ENCODE measurements around the gene HCFC1.

DNA sequence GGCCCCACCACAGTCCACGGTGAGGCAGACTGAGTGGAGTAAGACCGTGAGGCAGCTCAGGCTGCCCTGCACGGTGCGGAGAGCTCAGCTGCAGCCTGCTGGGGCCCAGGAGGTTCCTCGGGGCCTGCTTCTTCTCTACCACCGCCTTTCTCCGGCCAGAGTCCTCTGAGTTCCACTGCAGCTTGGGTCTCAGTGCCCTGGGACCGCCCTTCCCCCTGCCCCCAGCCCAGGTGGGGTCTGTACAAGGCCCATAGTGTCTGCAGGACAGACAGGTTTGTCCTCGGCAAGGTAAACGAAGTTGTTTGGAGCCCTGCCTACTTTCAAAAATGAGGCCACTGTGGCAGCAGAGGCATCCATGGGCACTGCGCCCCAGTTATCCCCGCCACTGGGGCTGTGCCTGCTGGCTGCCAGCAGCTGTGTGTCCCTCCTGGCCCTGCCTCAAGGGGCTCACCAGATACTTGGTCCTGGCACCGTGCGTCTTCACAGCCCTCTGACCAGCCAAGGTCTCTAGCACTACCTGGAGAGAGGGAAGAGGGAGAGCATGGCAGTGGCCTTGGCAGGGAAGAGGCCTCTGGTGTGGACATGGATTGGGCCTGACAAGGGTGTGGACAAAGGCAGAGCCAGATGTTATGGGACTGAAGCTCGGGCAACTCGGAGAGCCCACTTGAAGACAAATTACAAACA lies 44.1 kb upstream of the HCFC1 start:
- TF ChIP-seq EZH2 (IDR thresholded peaks at IDR 0.05; ENCODE audit: insufficient read depth, poor library complexity, severe bottlenecking): no peak
- no peak for TF ChIP-seq EZH2phosphoT487 (IDR thresholded peaks at IDR 0.05; ENCODE audit: insufficient read depth, low read depth)
